Breast epithelium (tissue), 4 donors: ENCODE results near the gene ZNF536. TPM values are rescaled to one million over a fixed set of nuclear protein-coding genes. Genes with fewer than 3 reads are reported as not detected.
A peak's percentile ranks its signal among the peaks of the same experiment; 100 is the strongest.

Experiments used
- DNase-seq, 2 donors: peaks; one replicate each; pipeline ENCODE4 v3.0.0-alpha.2; 2019; ENCODE audit warnings: low spot score in 2 of 2
- H3K27ac ChIP-seq, 2 donors: fragments of 200-600 bp; sonication (generic) in 1 of 2; one replicate each; pipeline ENCODE4 v1.5.1; 2016 to 2019; ENCODE audit warnings: mild to moderate bottlenecking in 1 of 2
- H3K27me3 ChIP-seq, 2 donors: fragments of 200-600 bp; sonication (generic) in 1 of 2; one replicate each; pipeline versions ENCODE4 v1.5.1 to v1.6.0; 2017 to 2019; ENCODE audit warnings: control low read depth in 1 of 2, mild to moderate bottlenecking in 1 of 2
- H3K36me3 ChIP-seq: fragments of 200-600 bp; one replicate; pipeline ENCODE4 v1.5.1; 2019
- H3K4me1 ChIP-seq, 2 donors: fragments of 200-600 bp; sonication (generic); one replicate each; pipeline ENCODE4 v1.5.1; 2016 to 2019; ENCODE audit warnings: control low read depth in 1 of 2
- H3K4me3 ChIP-seq, 3 donors: fragments of 200-600 bp; sonication (generic); 1 replicate in 2 of 3; 2 replicates in 1 of 3; pipeline ENCODE4 v1.5.1; 2016 to 2019; ENCODE audit warnings: mild to moderate bottlenecking in 3 of 3, moderate library complexity in 2 of 3
- H3K9me3 ChIP-seq, 2 donors: fragments of 200-600 bp; sonication (generic) in 1 of 2; one replicate each; pipeline ENCODE4 v1.5.1; 2016 to 2019; ENCODE audit warnings: control low read depth in 1 of 2
- POLR2A ChIP-seq: fragments of 450-650 bp; IDR thresholded peaks from one replicate; pipeline ENCODE4 v1.6.1; 2016; ENCODE audit warnings: antibody characterized with exemption, mild to moderate bottlenecking, moderate library complexity
- POLR2AphosphoS5 ChIP-seq, 3 donors: sonication (generic); formaldehyde crosslinking; IDR thresholded peaks; one replicate each; pipeline ENCODE4 v1.6.1; 2017; ENCODE audit warnings: antibody characterized with exemption in 3 of 3
- intact Hi-C: fragments of 100-400 bp; cut with DNase I; formaldehyde crosslinking; loops from one replicate; pipeline ENCODE4 v1.15.1; 2023; ENCODE audit warnings: low total_unique reads
- total RNA-seq, 3 donors: library from RNA; depleted of rRNA; stranded (reverse); fragments of >200 nt; gene quantifications; one replicate each; pipeline ENCODE4 v1.1.0, GENCODE V29; 2016
- TF ChIP-seq, protein P1 (sequence below), 3 donors: fragments of 450-650 bp; IDR thresholded peaks; one replicate each; pipeline ENCODE4 v1.5.1; 2016 to 2017; ENCODE audit warnings: antibody characterized with exemption in 3 of 3, mild to moderate bottlenecking in 3 of 3, moderate library complexity in 3 of 3

The ZNF536 gene
- total RNA-seq, 3 donors from 2014 or later = under 0.01 to 0.15 TPM; not detected in 1

DNA sequence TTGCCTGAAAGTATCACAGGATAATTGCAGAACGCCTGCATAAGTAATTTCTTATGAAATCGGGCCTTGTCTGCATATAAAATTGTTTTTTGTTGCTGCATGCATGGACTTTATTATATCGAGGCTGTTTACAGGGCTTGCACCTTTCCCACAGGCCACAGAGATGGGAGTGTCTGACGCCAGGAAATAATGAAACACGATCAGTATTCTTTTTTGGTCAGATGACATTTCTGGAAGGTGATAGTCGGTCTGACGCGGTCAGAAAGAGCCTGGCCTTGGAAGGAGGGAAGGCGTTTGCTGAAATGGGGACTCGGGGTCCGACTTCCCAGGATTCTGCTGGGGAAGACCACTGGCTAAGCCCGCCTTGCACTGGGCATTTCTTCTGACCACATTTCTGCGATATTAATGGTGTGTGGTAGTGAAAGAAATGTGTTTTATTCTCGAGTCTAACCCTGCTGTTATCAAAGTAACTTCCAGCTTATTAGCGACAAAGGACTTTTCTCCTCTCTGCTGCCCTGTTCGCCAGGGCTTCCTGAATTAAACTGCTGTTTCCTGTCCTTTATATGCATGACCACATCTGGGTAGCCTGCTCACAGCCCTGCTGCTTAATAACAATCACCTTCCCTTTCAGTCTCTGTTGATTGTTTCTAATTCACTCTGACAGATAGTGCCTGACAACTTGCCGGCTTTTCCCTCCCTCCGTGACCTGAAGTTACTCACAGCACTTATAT, 11.6 kb upstream of the ZNF536 start:
- H3K4me3 ChIP-seq = no peak overlapping the region
- no peaks in the 10 kb centered on the region for H3K36me3 ChIP-seq
- peak in 1 of 2 donors; percentile 25 for DNase-seq
- H3K27ac ChIP-seq = no peak overlapping the region
- no peaks in the 10 kb centered on the region for H3K4me1 ChIP-seq
- TF ChIP-seq, protein P1, sequence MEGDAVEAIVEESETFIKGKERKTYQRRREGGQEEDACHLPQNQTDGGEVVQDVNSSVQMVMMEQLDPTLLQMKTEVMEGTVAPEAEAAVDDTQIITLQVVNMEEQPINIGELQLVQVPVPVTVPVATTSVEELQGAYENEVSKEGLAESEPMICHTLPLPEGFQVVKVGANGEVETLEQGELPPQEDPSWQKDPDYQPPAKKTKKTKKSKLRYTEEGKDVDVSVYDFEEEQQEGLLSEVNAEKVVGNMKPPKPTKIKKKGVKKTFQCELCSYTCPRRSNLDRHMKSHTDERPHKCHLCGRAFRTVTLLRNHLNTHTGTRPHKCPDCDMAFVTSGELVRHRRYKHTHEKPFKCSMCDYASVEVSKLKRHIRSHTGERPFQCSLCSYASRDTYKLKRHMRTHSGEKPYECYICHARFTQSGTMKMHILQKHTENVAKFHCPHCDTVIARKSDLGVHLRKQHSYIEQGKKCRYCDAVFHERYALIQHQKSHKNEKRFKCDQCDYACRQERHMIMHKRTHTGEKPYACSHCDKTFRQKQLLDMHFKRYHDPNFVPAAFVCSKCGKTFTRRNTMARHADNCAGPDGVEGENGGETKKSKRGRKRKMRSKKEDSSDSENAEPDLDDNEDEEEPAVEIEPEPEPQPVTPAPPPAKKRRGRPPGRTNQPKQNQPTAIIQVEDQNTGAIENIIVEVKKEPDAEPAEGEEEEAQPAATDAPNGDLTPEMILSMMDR (IDR thresholded peaks at IDR 0.05) = no peak
- no peak for TF ChIP-seq POLR2AphosphoS5 (IDR thresholded peaks at IDR 0.05)
- no peak for TF ChIP-seq POLR2A
- peaks cover 0 to 4% of the 10 kb centered on the region in 2 donors for H3K27me3 ChIP-seq
- no peaks in the 10 kb centered on the region for H3K9me3 ChIP-seq
- intact Hi-C loops = no loop called here

DNA sequence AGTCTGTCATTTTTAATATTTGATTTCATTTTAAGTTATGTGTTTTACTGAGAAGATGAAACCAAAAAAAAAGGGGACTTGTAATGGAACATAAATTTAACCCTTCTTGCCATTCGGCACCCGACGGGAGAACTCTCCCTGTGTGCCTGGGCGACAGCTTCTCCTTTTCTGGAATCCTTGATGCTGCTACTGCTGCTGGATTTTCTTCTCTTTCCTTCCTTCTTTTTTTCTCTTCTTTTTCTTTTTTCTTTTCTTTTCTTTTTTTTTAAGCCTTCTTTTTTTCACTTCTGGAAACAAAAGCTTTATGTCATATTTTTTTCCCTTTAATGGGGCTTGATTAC, 11.1 kb upstream of the ZNF536 start:
- Histone ChIP-seq H3K4me3 (no peak overlapping the region), H3K27me3 (peaks cover 0 to 4% of the 10 kb centered on the region in 2 donors), H3K4me1 (no peaks in the 10 kb centered on the region), H3K9me3 (no peaks in the 10 kb centered on the region), H3K27ac (no peak overlapping the region), H3K36me3 (no peaks in the 10 kb centered on the region)
- peak in 1 of 2 donors; percentile 9 for DNase-seq
- no peak for TF ChIP-seq POLR2AphosphoS5 (IDR thresholded peaks at IDR 0.05)
- no peak for TF ChIP-seq POLR2A
- TF ChIP-seq, protein P1 (IDR thresholded peaks at IDR 0.05) = no peak
- intact Hi-C loops = no loop called here

DNA sequence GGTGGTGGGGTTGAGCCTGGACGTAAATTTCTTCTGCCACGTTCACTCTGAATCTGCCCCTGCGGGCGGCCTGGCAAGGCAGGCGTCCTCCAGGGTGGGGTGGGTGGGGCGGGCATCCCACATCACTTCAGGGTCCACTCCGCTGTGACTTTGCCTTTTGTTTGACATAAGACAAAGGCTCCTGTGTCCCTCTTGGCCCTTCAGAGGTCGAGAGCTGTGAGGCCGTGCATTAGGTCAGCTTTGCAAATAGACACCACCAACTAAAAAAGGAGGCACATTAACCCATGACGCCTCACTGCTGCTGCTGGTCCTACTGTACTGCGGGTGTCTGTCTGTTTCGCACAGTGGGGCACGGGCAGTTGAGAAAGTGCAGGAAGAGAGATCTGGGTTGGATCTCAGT, 10.5 kb upstream of the ZNF536 start:
- H3K27me3 ChIP-seq = peaks cover 0 to 5% of the 10 kb centered on the region in 2 donors
- peak in 1 of 2 donors; percentile 7 for DNase-seq
- no peaks in the 10 kb centered on the region for H3K9me3 ChIP-seq
- intact Hi-C loops = no loop called here
- no peak overlapping the region for H3K27ac ChIP-seq
- TF ChIP-seq POLR2AphosphoS5 (IDR thresholded peaks at IDR 0.05) (no peak), POLR2A (no peak)
- TF ChIP-seq, protein P1 (IDR thresholded peaks at IDR 0.05) = no peak
- H3K4me3 ChIP-seq = no peak overlapping the region
- H3K36me3 ChIP-seq = no peaks in the 10 kb centered on the region
- H3K4me1 ChIP-seq = no peaks in the 10 kb centered on the region

DNA sequence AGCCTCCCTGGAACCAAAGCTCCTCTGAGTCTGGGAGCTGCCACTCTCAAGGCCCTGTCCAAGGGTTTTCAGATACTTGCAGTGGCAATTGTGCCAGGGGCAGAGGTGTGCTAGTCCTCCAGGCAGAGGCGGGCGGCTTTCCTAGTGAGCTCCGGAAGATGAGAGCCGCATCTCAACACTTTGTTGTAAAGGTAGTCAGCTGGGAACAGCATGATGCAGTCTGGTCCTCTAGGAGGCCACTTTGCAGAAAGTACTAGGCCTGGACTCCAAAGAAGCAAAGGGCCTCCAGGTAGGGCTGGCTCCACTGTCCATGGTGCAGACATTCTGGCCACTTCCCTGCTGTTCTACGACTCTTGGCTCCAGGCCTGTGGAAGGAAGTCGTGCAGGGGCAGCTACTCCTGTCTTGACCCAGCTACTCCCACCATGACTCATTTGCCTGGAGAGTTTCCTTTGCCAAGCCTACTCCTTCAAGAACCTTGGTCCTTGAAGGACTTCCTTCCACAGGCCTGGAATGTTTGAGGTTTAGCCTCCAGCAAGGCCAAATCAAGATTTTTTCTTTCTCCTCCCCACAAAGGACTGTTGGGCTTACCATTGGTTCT, 9.9 kb upstream of the ZNF536 start:
- Histone ChIP-seq H3K27me3 (peaks cover 0 to 11% of the 10 kb centered on the region in 2 donors), H3K4me3 (no peak overlapping the region), H3K4me1 (no peaks in the 10 kb centered on the region), H3K9me3 (no peaks in the 10 kb centered on the region), H3K36me3 (no peaks in the 10 kb centered on the region), H3K27ac (no peak overlapping the region)
- intact Hi-C loops = no loop called here
- TF ChIP-seq, protein P1 (IDR thresholded peaks at IDR 0.05) = no peak
- no peak for TF ChIP-seq POLR2AphosphoS5 (IDR thresholded peaks at IDR 0.05)
- no peak for TF ChIP-seq POLR2A
- DNase-seq = peak in 1 of 2 donors; percentile 37

DNA sequence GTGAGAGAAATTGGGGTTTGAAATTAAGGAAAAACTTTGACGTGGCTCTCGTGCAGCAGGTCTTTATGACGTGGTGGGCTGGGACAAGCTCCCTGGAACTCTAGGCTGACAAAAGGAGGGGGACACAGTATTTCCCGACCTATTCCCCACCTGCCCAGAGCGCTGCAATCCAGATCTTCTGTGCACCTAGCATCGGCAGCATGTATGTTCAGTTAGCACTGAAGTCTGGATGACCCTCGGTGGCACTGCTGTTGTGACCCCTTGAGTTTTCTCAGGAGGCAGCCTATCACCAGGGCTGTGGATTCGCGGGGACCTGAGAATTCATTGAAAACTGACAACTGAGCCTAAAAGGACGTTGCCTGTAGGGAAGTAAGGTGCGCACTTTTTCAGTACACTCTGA, 9.1 kb upstream of the ZNF536 start:
- H3K9me3 ChIP-seq = no peaks in the 10 kb centered on the region
- TF ChIP-seq, protein P1 (IDR thresholded peaks at IDR 0.05) = no peak
- TF ChIP-seq POLR2AphosphoS5 (IDR thresholded peaks at IDR 0.05) (no peak), POLR2A (no peak)
- peaks cover 0 to 19% of the 10 kb centered on the region in 2 donors for H3K27me3 ChIP-seq
- no peaks in the 10 kb centered on the region for H3K4me1 ChIP-seq
- no peak overlapping the region for H3K27ac ChIP-seq
- H3K36me3 ChIP-seq = no peaks in the 10 kb centered on the region
- intact Hi-C loops = no loop called here
- no peak overlapping the region for H3K4me3 ChIP-seq
- DNase-seq = peak in 1 of 2 donors; percentile 43
